Keratinocyte (primary cell): Measurements from ENCODE around the gene ALX4. TPM values are rescaled to one million over a fixed set of nuclear protein-coding genes. Genes with fewer than 3 reads are reported as not detected.

ENCODE experiments used
- DNase-seq: peaks from one replicate; pipeline ENCODE4 v3.0.0-alpha.2; 2011; ENCODE audit warnings: low read depth, missing footprints, low spot score
- FAIRE-seq: peaks from 2 replicates; lab custom pipeline; 2011; peaks lifted over from hg19 to GRCh38; lab: Jason Lieb, UNC
- H2AFZ ChIP-seq: 2 replicates; pipeline ENCODE4 v1.6.0; 2012; ENCODE audit warnings: low read length, control low read depth, inconsistent platforms; ENCODE audit not compliant: control insufficient read depth
- H3K27ac ChIP-seq: 2 replicates; pipeline ENCODE4 v1.5.1; 2011; ENCODE audit warnings: low read length; ENCODE audit not compliant: control insufficient read depth, insufficient read depth
- H3K27me3 ChIP-seq: 3 replicates; pipeline ENCODE4 v1.6.0; 2011; ENCODE audit warnings: low read length; ENCODE audit not compliant: control insufficient read depth, insufficient read depth; ENCODE audit errors: extremely low read depth
- H3K36me3 ChIP-seq, 2 experiments: 2 replicates in 1 of 2; 3 replicates in 1 of 2; pipeline ENCODE4 v1.5.1; 2011; ENCODE audit warnings: low read length in 2 of 2, mild to moderate bottlenecking in 1 of 2; ENCODE audit not compliant: control insufficient read depth in 2 of 2, insufficient read depth in 2 of 2; ENCODE audit errors: extremely low read depth in 1 of 2
- H3K4me1 ChIP-seq: 3 replicates; pipeline ENCODE4 v1.5.1; 2011; ENCODE audit warnings: low read length; ENCODE audit not compliant: control insufficient read depth, insufficient read depth; ENCODE audit errors: extremely low read depth
- H3K4me2 ChIP-seq: 3 replicates; pipeline ENCODE4 v1.6.0; 2011; ENCODE audit warnings: low read depth, low read length; ENCODE audit not compliant: control insufficient read depth, insufficient read depth; ENCODE audit errors: extremely low read depth
- H3K4me3 ChIP-seq, 3 experiments: fragments of 200-600 bp in 1 of 3; sonication (generic) in 1 of 3; 2 replicates in 2 of 3; 3 replicates in 1 of 3; pipeline ENCODE4 v1.5.1; 2011 to 2016; ENCODE audit warnings: low read length in 3 of 3, mild to moderate bottlenecking in 3 of 3, control low read depth in 2 of 3, inconsistent platforms in 1 of 3, low read depth in 1 of 3, mixed read lengths in 1 of 3, mixed run types in 1 of 3, moderate library complexity in 1 of 3; ENCODE audit not compliant: control insufficient read depth in 2 of 3, insufficient read depth in 2 of 3; ENCODE audit errors: extremely low read depth in 1 of 3
- H3K79me2 ChIP-seq: 2 replicates; pipeline ENCODE4 v1.6.0; 2012; ENCODE audit warnings: low read length; ENCODE audit not compliant: control insufficient read depth, insufficient read depth
- H3K9ac ChIP-seq: 3 replicates; pipeline ENCODE4 v1.6.0; 2011; ENCODE audit warnings: low read length; ENCODE audit not compliant: control insufficient read depth, insufficient read depth; ENCODE audit errors: extremely low read depth
- H3K9me1 ChIP-seq: 3 replicates; pipeline ENCODE4 v1.6.0; 2011; ENCODE audit warnings: low read length; ENCODE audit not compliant: control insufficient read depth, insufficient read depth; ENCODE audit errors: extremely low read depth
- H3K9me3 ChIP-seq: 2 replicates; pipeline ENCODE4 v1.5.1; 2012; ENCODE audit warnings: low read depth, low read length; ENCODE audit not compliant: control insufficient read depth
- H4K20me1 ChIP-seq: 3 replicates; pipeline ENCODE4 v1.6.0; 2011; ENCODE audit warnings: low read length; ENCODE audit not compliant: control insufficient read depth, insufficient read depth; ENCODE audit errors: extremely low read depth
- EZH2 ChIP-seq: IDR thresholded peaks from one replicate; pipeline ENCODE4 v1.6.1; 2012; ENCODE audit warnings: inconsistent platforms, mild to moderate bottlenecking, low read length, moderate library complexity
- dilution Hi-C: fragments of 300-500 bp; cut with MboI; formaldehyde crosslinking; loops from one replicate; pipeline ENCODE4 v1.7.0; 2020; ENCODE audit warnings: low sequenced_read_pairs; ENCODE audit not compliant: extremely low pct_ligation_motif_present
- polyA plus RNA-seq, 5 experiments: library from polyadenylated mRNA; depleted of rRNA in 3 of 5; stranded (reverse) in 3 of 5; stranded (forward) in 1 of 5; unstranded in 1 of 5; fragments of >200 nt; gene quantifications; 1 replicate in 1 of 5; 2 replicates in 3 of 5; 3 replicates in 1 of 5; pipeline versions ENCODE4 v1.2.1 to v1.2.3, GENCODE V29; 2011 to 2012; ENCODE audit warnings: missing spikeins in 2 of 5, low read depth in 1 of 5, low replicate concordance in 1 of 5
- TF ChIP-seq, protein P1 (sequence below), 3 experiments: IDR thresholded peaks in 1 of 3; conservative IDR thresholded peaks in 1 of 3; optimal IDR thresholded peaks in 1 of 3; 2 replicates in 2 of 3; 3 replicates in 1 of 3; pipeline versions ENCODE3 to v1.5.1; 2011; ENCODE audit warnings: low read length in 3 of 3, mild to moderate bottlenecking in 3 of 3, moderate library complexity in 2 of 3, control low read depth in 1 of 3, inconsistent platforms in 1 of 3; ENCODE audit not compliant: insufficient read depth in 2 of 3; ENCODE audit errors: extremely low read depth in 1 of 3

Gene ALX4
- polyA plus RNA-seq, 1 donor (not counting 4 experiments of a cell fraction or from before 2014, with no cell fraction given): not detected

DNA sequence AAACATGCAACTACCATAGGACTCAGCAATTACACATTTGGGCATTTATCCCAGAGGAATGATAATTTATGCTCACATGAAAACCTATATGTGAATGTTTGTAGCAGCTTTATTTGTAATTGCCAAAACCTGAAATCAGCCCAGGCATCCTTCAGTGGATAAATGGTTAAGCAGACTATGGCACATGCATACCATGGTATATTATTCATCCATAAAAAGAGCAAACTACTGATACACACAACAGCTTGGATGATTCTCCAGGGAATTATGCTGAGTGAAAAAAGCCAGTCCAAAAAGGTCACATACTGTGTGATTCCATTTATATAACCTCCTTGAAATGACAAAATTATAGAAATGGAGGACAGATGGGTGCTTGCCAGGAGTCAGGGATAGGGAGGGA, 86.7 kb downstream of the ALX4 start:
- DNase-seq (no peak), FAIRE-seq (no peak)
- no peak overlapping the region for H2AFZ ChIP-seq
- peaks cover 3% of the 10 kb centered on the region for H4K20me1 ChIP-seq
- peaks cover 0 to 3% of the 10 kb centered on the region in 2 experiments for H3K36me3 ChIP-seq
- no peak overlapping the region for H3K9ac ChIP-seq
- no peaks in the 10 kb centered on the region for H3K9me1 ChIP-seq
- no peak overlapping the region for H3K4me2 ChIP-seq
- dilution Hi-C loops: no loop called here
- no peaks in the 10 kb centered on the region for H3K9me3 ChIP-seq
- no peak for TF ChIP-seq EZH2
- TF ChIP-seq, protein P1, sequence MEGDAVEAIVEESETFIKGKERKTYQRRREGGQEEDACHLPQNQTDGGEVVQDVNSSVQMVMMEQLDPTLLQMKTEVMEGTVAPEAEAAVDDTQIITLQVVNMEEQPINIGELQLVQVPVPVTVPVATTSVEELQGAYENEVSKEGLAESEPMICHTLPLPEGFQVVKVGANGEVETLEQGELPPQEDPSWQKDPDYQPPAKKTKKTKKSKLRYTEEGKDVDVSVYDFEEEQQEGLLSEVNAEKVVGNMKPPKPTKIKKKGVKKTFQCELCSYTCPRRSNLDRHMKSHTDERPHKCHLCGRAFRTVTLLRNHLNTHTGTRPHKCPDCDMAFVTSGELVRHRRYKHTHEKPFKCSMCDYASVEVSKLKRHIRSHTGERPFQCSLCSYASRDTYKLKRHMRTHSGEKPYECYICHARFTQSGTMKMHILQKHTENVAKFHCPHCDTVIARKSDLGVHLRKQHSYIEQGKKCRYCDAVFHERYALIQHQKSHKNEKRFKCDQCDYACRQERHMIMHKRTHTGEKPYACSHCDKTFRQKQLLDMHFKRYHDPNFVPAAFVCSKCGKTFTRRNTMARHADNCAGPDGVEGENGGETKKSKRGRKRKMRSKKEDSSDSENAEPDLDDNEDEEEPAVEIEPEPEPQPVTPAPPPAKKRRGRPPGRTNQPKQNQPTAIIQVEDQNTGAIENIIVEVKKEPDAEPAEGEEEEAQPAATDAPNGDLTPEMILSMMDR (optimal IDR thresholded peaks at IDR 0.05 in 1 of 3, IDR thresholded peaks at IDR 0.05 in 1 of 3, conservative IDR thresholded peaks at IDR 0.05 in 1 of 3; ENCODE audit: extremely low read depth in 1 of 3, insufficient read depth in 2 of 3, low read length in 3 of 3): no peak
- H3K4me3 ChIP-seq: no peak overlapping the region
- H3K79me2 ChIP-seq: no peaks in the 10 kb centered on the region
- no peaks in the 10 kb centered on the region for H3K27me3 ChIP-seq
- peaks cover 5% of the 10 kb centered on the region for H3K4me1 ChIP-seq
- no peak overlapping the region for H3K27ac ChIP-seq

DNA sequence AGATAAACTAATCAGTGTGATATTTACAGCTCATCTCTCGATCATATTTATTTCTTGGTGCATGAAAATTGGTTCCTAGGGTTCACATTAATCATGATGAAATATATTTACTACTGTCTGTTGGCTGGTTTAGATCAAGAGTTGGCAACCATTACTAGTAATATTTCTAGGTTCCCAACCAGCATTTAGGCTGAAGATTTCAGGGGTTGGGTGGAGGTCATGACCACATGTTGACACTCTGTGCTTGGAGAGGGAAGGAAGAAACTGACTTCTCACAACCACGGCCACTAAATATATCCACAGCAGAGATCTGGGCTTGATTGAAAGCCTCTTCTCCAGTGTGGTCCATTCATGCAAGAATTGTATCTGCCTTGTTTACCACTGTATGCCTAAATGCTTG, 87.9 kb downstream of the ALX4 start:
- peaks cover 0 to 3% of the 10 kb centered on the region in 2 experiments for H3K36me3 ChIP-seq
- H4K20me1 ChIP-seq: peaks cover 3% of the 10 kb centered on the region
- dilution Hi-C loops: no loop called here

More for the DNA sequence above, 87.9 kb downstream of the ALX4 start:
- FAIRE-seq (no peak), DNase-seq (no peak)
- Histone ChIP-seq H3K9ac (no peak overlapping the region), H3K4me1 (peaks cover 5% of the 10 kb centered on the region), H3K79me2 (no peaks in the 10 kb centered on the region), H3K27ac (no peak overlapping the region), H3K4me3 (no peak overlapping the region), H3K9me3 (no peaks in the 10 kb centered on the region), H3K4me2 (no peak overlapping the region), H3K9me1 (no peaks in the 10 kb centered on the region), H3K27me3 (no peaks in the 10 kb centered on the region), H2AFZ (no peak overlapping the region)
- TF ChIP-seq, protein P1 (optimal IDR thresholded peaks at IDR 0.05 in 1 of 3, IDR thresholded peaks at IDR 0.05 in 1 of 3, conservative IDR thresholded peaks at IDR 0.05 in 1 of 3; ENCODE audit: extremely low read depth in 1 of 3, insufficient read depth in 2 of 3, low read length in 3 of 3): no peak
- TF ChIP-seq EZH2: no peak
